ENCODE results near the gene SNAP25.
A peak's percentile ranks its signal among the peaks of the same experiment; 100 is the strongest.

Gene SNAP25

DNA sequence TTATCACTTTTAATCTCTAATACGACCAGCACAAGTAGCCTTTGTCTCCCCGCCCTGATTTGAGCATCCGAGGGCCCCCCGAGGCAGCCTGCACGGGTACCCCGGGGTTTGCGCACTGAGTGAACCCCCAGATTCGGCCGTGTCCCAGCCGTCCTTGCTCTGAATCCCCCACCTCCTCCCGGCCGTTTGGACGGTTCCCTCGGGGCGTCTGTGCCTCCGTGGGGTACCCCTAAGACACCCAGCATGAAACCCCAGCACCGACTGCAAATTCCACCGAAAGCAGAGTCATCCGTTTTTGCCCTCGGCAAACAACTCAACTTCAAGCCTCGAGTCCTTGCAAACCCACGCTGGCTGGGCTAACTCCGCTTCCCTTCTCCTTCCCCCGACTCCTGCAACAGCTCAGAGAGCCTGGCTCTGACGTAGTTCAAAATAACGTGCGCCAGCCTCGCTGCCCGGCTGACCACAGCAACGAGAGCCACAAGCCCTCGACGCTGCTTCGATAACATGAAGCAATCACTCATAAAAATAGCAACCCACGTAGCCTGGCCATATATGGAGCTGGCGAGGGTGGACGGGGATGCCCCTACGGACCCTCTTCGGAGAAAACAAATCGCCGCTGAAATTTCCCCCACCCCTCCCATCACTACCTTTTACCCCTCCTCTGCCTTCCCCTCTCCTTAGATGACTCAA is 764 bp upstream of the SNAP25 start:
- no peak for DNase-seq

DNA sequence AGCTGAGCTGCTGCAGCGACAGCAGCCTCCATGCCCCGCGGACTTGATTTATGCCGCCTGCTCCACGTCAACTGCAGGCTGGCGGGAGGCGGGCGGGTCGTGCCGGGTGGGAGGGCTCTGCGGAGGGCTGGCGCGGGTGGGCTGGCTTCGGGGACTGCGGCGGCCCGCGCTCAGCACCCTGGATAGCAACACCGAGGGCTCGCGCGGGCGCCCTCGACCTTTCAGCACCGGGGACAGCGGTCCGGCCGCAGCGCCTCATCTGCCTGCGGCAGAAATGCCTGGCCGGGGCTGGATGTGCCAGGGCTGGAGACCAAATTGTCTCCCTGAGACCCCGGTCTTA is 792 bp downstream of the SNAP25 start:
- peak; percentile 19 for DNase-seq

DNA sequence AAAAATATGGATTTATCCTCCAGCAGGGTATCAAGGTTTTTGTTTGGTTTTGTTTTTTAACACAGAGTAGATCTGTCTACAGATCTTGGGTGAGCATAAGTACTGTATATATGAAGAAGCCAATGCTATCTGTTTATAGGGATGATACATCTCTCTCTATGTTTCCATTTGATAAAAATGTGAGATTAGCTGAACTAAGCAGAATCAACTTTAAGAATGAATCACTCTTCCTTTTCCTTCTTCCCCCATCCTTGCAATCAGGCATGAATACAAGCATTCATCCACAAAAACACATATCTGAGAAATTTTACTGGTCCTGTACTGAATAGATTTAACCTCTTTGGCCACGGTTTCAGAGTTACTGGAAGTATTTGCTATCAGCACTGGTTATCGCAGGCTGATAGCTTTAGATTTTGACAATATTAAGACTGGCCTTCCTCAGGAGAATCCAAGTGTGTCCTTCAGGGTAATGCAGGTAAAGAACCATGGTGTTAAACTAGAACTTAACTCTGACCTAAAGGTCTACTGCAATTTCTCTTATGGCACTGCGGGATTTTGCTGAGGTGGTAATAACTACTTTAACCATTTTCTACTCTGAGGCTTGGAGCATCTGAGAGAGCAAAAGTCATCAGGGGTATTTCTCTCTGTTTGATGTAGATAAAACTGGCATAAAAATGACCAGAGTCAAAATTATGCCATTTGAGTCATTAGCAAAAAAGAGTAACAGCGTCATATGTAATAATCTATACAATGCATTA is 1.5 kb downstream of the SNAP25 start:
- DNase-seq: no peak

DNA sequence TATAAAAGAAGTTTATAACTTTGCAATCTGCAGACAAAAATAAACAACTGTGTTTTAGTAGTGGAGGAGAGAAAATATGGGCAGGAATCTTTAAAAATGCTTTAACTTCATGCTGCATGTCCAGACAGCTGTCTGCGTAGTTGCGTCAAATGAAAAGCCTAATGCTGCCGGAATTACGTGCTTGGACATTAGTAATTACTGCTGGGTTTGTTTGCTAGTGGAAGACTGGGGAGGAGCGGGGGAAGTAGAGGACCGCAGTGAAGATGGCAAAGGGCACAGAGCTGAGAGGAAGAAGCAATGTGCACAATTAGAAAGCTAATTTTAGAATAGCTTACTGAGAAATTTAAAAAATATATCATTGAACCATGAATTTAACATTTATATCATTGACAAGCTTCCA is 2.4 kb downstream of the SNAP25 start:
- no peak for DNase-seq

DNA sequence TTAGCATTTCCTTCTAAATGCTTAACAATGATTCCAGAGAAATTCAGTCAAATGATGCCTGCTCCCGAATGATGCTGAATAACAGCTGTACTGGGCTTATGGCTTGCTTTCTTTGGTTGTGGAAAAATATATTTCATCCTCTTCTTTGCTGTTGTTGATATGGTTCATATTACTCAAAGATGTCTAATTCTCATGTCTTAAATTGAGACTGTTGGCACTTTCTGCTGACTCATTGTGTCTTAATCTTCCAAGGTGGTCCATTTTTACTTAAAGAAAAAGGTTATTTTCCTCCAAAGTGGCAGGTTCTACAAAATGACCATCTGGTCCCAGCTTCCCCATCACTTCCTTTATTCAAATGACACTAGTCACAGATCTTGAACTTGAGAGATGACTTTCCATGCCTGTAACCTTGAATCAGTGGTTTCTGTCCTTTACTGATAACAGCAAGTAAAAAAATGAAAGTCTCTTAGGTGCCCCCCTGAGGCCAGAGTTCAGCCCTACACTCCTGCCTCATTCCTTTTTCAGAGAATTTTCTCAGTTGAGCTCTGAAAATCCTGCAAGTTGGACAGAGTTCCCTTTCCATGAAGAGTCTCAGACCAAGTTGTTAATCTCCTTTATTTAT is 6.9 kb downstream of the SNAP25 start:
- no peak for DNase-seq

DNA sequence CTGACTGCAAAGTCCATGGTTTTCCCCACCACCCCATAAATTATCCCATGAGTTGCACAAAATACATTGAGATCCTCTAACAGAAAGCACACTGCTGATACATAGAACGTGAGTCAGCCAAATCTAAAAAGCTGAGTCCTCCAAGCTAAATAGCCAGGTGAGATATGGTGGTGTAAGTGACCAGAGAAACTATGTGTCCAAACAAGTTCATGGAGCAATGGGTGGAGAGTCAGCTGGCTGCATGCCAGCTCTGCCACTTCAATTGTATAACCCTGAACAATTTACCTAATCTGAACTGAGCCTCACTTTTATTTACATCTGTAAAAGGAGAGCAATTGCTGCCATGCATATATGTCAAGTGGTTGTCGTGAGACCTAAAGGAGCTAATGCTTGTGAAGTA is 9.7 kb downstream of the SNAP25 start:
- DNase-seq: no peak

DNA sequence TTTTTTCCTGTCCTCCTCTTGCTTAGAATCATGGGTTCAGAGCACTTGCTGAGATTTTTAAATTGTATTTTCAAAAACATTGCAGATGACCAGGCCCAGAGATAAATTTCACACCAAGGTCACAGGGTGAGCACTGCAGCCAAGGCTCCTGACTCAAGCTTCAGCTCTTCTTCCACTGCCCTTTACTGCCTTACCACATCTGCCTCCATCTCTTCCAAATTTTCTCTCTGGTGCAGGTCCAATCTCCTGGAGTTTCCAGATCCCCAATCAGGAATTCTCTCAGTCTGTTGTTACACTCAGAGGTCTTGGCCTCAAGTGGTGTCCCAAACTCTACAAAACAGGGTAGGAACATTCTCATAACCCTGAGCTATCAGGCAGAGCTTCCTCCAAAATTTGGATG is 12.7 kb downstream of the SNAP25 start:
- DNase-seq: no peak

DNA sequence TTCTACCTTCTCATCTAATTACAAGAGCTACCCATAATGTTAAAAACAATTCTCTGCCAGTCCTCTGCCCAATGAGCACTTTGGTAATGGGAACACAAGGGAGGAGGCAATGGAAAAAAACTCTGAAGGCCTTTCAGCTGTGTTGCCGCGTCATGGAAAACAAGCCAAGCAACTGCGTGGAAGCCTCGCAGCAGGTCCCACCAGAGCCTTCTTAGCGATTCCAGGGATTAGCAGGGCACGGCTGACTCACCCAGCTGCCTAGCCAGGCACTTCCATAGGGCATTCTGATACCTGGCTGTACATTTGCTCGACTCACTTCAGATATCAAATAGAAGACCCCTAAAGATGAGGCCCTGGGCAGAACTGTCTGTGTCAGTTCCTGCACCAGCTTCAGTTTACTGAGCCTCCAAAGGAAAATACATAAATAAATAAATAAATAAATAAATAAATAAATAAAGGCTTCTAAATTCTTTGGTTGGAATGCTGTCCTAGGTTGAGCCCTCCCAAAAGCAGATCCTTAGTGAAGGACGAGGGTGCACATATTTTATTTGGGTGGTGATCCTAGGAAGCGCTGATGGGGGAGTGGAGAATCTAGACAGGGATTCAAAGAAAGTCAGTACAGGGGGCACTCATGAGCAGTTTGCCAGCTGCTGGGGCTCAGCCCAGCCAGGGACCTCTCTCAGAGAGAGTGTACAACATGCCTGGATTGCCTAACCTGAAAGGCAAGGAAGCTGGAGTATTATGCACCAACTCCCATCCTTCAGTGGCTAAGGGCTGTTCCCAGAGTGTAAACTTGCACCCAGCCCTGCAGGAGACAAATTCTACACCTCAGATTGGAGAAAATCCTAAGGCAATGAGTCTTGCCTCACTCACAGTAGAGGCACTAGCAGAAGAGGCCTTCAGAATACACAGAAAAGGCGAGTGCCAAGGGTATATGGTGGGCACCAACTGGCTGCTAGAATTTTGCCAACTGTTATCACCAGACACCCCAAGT is 18.2 kb downstream of the SNAP25 start:
- DNase-seq: no peak

DNA sequence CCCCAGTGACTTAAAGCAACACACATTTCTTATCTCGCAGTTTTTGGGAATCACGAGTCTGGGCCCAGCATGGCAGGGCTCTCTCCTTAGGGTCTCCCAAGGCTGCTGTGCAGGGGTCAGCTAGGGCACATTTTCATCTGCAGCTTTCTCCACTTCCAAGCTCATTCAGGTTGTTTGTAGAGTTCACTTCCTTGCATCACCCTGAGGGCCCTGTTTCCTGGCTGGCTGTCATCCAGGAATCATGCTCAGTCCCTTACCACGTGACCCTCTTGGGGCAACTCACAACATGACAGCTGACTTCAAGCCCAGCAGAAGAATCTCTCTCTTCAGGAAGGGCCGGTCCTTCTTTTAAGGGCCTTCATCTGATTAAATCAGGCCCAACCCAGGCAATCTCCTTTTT is 21.3 kb downstream of the SNAP25 start:
- no peak for DNase-seq

DNA sequence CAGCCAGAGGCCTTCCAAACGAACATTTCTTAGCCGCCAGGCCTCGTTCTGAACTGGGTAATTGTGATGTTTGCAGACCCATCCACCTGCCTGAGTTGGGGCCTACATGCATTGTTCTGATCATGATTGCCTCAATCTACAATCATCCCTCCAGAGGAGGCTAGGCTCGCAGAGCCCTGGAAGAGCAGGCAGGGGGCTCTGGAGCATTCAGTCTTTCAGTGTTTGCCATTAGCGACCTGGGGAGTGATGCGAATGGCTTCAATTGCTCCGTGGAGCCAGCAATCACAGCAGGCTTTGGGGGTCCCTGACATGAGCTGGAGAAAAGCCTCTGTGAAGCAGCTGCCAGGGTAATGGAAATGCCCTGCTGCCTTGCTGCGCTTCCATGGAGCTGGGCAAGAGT is 22.0 kb downstream of the SNAP25 start:
- DNase-seq: no peak

DNA sequence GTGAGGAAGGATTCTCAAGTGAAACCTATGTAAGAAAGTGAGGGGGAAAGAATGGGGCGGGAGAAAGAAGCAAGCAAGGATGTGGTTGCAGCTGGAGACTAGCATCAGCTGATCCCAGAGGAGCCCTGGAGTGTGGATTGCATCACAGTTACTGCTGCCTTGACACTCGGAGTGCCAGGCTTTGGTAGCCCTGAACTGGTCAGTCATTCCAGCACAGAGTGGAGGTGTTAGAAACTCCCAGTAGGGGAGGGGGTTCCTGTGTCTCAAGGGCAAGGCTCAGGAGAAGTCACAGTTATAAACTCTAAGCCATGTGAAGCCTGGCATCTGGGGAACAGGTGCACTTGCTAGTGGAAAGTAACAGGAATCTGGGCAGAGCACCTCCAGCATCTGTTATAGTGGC is 23.5 kb downstream of the SNAP25 start:
- no peak for DNase-seq

DNA sequence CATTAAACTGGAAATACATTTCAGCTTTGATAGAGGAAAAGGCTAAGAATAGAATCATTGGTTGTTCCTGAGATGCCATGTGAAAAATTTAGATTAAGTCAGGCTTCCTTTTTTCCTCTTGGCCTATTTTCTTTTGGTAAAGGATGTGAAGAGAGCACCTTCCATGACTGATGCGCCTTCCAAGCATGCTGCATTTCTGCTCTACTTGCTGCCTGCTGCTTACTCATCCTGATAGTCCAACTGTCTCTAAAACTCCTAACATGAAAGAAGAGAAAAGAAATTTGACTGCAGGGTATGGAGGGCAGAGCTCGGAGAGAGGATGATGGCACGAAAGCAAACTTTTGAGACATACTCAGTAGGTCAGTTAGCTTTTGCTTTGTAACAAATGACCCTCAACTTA is 28.8 kb downstream of the SNAP25 start:
- no peak for DNase-seq

DNA sequence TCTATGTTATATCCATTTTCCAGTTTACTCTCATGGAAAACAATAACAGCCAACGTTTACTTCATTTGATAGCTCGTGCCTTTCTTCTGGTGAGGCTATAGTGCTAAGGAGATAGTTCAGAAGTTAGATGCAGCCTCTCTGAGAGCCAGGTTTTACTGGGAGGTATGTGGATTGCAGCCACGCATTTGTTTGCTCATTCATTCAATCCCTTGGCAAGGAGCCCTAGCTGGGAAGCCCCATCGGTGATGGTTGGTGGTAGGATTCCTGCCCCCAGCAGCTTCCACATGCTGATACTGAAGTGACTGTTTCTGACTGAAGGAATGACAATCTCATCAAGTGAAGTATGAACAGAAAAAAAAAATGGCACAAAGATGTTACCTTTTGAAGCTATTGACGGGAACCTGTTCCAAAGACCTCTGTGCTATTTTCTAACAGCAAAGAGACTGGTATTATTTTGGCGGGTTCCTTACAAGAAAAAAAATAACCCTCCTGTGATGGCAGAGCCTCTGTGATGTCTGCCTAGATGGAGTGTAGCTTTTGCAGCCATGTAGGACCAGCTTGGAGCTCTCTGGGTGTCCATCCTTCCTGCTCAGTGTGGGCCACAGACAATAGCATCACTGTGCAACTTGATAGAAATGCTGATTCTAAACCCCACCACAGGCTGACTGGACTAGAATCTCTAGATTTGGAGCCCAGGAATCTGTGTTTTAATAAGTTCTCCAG is 30.6 kb downstream of the SNAP25 start:
- DNase-seq: no peak

DNA sequence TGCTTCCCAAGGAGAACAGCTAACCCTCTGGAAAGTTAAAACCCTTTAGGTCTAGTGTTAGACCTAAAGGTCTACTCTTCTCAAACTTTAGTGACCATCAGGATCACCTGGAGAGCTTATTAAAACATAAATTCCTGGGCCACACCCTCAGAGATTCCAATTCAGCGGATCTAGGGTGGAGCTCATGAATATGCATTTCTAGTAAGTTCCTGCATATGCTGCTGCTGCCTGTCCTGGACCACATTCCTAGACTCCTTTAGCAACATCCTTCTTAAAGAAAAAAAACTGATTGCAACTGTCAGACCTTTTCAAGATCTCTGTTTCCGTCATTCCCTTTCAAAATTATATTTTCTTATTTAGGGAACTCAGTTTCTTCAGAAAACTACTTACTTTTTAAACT is 31.2 kb downstream of the SNAP25 start:
- DNase-seq: no peak

DNA sequence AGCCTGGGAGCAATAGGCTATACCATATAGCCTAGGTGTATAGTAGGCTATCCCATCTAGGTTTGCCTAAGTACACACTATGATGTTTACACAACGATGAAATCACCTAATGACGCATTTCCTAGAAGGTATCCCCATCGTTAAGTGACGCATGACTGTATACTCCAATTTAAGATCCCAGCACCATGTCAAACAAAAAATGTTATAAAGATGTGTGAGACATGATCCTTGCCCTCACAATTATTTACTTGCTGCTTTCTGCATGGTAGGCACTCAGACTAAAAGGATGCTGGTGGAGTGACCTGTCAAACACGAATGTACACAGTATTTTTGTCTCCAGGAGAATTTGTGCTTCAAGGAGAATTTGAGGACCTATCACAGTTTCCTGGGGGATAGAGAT is 32.3 kb downstream of the SNAP25 start:
- no peak for DNase-seq

DNA sequence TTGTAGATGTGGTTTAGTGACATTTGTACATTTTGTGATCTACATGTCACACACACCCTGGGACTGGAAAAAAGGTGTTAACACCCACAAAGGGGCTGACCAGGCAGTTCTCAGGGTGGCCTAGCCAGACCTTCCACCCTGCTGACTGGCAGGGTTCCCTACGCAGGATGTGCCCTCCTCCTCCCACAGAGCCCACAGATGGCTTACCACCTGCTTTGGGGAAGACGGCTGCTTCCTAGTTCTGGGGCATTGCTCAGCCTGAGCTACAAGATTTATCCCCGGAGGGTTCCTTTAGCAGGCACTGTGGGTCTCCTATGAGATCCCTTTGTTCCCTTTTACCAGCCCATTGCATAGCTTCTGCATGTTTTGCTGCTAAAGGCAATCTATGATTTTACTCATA is 35.1 kb downstream of the SNAP25 start:
- DNase-seq: no peak

DNA sequence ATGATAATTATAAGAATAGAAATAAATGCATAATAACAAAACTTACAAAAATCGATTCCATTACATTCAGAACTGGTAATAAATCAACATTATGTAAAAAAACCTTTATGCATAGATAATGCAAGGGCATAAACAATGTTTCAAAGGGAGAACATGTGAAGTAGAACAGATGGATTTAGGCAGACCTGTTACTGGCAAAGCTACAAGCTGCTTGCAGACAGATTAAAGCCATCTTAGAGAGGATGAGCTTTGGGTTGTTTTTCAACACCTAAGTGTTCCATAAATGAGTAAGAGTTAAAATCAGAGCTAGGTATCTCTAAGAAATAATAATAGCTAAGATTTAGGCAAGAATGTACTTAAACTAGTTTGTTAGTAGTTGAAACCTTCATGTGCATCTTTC is 37.2 kb downstream of the SNAP25 start:
- DNase-seq: no peak

DNA sequence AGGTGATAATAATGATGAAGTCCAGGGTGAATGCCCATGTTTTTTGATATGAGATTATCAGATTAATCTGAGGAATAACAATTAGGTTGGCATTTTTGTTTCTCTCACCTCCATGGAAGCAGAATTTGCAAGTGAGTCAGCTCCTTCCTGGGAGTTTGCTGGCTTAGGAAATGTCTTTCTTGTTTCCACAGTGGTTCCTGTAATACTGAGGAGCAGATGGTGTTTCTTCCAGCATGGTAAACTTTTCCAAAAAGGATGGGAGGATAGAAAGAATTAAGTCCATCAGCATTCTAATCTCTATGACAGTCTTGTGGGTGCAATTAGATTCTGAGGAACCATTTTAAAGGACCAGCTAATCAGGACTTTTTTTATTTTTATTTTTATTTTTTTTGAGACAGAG is 40.5 kb downstream of the SNAP25 start:
- no peak for DNase-seq

DNA sequence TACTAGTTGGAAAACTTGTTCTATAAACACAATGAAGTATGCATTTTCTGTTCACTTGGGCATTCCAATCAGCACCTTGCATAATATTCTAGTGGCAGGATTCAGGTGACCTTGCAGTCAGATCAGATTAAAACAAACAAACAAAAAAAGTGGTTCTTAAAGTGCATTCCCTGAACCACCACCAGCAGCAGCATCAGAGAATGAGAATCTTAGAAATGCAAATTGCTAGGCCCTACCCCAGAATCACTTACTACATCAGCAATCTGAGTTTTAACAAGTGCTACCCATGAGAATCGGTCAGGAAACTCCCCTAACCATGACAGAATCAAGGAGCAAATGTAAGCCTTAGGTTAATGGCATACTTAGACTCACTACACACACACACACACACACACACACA is 41.7 kb downstream of the SNAP25 start:
- DNase-seq: no peak

DNA sequence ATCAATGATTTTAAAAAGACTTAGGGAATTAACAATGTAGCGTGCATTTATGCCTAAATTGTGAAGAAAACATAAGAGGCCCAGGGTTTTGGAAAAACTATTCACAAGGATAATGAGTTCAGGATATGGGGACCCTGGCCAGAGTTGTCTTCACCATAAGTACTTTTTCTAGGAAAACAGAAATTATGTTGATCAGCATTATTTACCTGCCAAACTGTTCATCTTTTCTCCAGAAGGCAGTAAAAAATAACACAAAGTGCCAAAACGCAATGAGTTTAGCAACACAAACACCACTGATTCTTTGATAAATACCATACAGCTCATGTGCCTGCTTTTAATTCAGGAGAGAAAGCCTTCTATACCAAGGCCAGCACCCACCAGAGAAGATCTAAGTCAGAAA is 43.1 kb downstream of the SNAP25 start:
- DNase-seq: no peak

DNA sequence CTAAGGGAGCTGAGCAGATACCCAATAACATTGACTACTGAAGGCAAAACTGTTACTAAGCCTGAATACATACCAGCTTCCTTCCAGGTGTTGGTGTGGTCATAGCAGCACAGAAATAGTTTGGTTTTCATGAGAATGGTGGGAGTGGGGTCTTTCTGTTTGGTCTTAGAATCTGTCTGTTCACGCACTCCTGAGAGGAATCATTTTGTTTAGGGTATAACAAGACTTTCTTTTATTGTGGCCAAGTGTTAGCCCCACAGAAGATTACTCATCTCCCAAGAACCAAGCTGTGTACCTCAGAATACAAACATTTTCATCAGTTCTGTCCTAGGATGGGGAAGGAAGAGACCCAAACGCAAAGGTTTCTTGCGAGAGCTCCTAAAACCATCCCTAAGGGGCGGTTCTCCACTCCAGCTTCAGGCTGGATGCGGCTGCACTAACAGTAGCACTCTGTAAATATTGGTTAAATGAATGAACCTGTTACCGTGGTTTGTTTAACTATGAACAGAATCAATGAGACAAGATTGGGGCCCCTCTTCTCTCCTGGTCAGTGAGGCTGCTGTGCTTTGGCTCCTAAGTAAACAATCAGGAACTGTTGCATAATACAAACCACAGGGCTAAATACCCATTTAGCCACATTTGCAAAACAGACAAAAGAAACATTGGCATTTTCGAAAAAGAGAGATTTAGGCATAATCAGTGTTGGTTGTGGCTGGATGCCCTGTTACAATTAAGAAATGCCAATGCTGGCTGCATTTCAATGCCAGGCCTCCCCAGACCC is 44.9 kb downstream of the SNAP25 start:
- DNase-seq: no peak

DNA sequence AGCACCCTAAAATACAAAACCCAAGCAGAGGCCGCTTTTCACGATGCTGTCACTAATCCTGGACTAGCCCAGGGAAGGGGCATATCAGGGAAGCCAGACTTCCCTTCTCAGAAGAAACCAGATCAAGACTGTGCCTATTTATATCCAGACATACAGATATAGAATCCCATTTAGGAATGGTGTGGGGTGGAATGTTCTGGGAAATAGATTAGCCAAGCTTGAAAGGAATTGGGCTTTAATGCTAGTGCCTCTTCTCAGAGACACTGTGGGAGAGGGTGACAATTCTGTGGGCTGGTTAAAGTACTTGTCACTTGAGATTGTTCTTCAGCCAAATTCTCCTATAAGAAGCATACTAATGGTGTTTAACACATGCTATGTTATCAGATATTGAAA is 45.5 kb downstream of the SNAP25 start:
- no peak for DNase-seq
